BJ (cell line): ENCODE data around the gene CRISPLD2. TPM values are rescaled to one million over a fixed set of nuclear protein-coding genes. Genes with fewer than 3 reads are reported as not detected.

ENCODE experiments used
- CTCF ChIA-PET: fragments of 350-600 bp; formaldehyde crosslinking; extraction: SDS; loops from one replicate; lab custom pipeline; 2021; ENCODE audit warnings: antibody characterized with exemption, inconsistent platforms; lab: Yijun Ruan, JAX
- POLR2A ChIA-PET: fragments of 300-600 bp; sonication (Branson Sonifier 250); formaldehyde crosslinking; extraction: SDS; loops from one replicate; lab custom pipeline; 2021; ENCODE audit warnings: antibody characterized with exemption; lab: Charles Lee
- DNase-seq: peaks from one replicate; pipeline ENCODE4 v3.0.0-alpha.2; 2011; ENCODE audit warnings: low read depth
- H3K27me3 ChIP-seq: 2 replicates; pipeline ENCODE4 v1.6.0; 2011; ENCODE audit warnings: low read length; ENCODE audit not compliant: control insufficient read depth, insufficient read depth
- H3K36me3 ChIP-seq: 2 replicates; pipeline ENCODE4 v1.5.1; 2011; ENCODE audit warnings: low read length; ENCODE audit not compliant: control insufficient read depth, insufficient read depth
- H3K4me3 ChIP-seq: 2 replicates; pipeline ENCODE4 v1.5.1; 2011; ENCODE audit warnings: low read depth, mild to moderate bottlenecking, control low read depth, low read length
- polyA plus RNA-seq: library from polyadenylated mRNA; depleted of rRNA; stranded (reverse); fragments of >200 nt; gene quantifications from 2 replicates; pipeline ENCODE4 v1.2.3, GENCODE V29; 2011
- TF ChIP-seq, protein P1 (sequence below): IDR thresholded peaks from 2 replicates; pipeline ENCODE4 v1.5.1; 2011; ENCODE audit warnings: low read depth, mild to moderate bottlenecking, control low read depth, inconsistent platforms, low read length, moderate library complexity; ENCODE audit not compliant: insufficient read depth

The CRISPLD2 gene
- polyA plus RNA-seq, 1 experiment = 183 TPM

DNA sequence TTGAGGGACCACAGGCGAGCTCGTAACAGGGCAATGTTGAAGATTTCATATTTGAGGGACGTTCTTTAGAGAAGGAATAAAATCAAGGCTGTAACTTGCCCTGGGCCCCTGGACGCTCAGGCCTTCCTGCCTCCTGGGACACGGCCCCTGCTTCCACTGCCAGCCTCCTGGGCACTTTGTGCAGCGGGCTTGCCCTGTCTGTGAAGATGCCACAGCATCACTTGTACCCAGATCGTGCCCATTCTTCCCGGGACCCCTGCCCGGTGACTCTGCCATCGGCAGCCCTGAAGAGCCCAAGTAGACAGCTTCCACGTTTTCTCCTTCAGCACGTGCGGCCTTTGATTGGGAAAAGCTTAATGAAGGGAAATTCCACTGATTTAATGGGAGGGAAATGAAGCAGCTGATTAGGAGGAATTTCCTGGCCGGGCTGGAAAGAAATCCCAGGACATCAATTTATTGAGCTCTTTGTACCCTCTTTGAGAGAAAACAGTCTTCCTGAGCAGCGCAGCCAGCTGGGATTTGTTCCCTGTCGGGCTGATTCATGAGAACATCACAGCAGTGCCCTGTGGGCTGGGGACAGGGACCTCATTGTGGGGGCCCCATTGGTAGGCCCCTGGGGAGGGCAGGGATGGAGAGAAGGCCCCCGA is 71.5 kb downstream of the CRISPLD2 start:
- Histone ChIP-seq H3K4me3 (no peak overlapping the region), H3K36me3 (peaks cover 22% of the 10 kb centered on the region), H3K27me3 (no peaks in the 10 kb centered on the region)
- ChIA-PET CTCF (no interaction called here), POLR2A (no interaction called here)
- TF ChIP-seq, protein P1, sequence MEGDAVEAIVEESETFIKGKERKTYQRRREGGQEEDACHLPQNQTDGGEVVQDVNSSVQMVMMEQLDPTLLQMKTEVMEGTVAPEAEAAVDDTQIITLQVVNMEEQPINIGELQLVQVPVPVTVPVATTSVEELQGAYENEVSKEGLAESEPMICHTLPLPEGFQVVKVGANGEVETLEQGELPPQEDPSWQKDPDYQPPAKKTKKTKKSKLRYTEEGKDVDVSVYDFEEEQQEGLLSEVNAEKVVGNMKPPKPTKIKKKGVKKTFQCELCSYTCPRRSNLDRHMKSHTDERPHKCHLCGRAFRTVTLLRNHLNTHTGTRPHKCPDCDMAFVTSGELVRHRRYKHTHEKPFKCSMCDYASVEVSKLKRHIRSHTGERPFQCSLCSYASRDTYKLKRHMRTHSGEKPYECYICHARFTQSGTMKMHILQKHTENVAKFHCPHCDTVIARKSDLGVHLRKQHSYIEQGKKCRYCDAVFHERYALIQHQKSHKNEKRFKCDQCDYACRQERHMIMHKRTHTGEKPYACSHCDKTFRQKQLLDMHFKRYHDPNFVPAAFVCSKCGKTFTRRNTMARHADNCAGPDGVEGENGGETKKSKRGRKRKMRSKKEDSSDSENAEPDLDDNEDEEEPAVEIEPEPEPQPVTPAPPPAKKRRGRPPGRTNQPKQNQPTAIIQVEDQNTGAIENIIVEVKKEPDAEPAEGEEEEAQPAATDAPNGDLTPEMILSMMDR = no peak
- no peak for DNase-seq

GRCh38 chr16:84892097-84892496 is 72.3 kb downstream of the CRISPLD2 start:
- Histone ChIP-seq H3K4me3 (no peak overlapping the region), H3K27me3 (no peaks in the 10 kb centered on the region), H3K36me3 (peaks cover 20% of the 10 kb centered on the region)
- CTCF ChIA-PET = no interaction called here
- POLR2A ChIA-PET = no interaction called here
- no peak for DNase-seq
- TF ChIP-seq, protein P1 = no peak

DNA sequence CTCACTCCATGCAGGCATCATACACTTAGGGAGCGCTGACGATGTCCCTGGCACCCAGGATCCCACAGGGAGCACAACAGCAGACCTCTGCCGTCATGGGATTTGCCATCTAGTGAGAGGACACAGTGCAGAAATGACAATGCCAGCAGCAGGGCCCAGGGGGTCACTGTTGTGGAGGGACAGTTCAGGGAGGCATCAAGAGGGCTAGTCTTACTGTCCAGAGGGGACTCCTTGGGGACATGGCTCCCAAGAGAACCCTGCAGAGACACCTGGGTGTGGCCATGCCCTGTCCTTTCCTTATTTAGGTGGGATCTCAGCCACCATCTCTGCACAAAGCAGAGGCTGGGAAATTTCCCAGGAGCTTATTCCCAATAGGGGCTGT is 73.7 kb downstream of the CRISPLD2 start:
- TF ChIP-seq, protein P1 = no peak
- Histone ChIP-seq H3K4me3 (no peak overlapping the region), H3K27me3 (no peaks in the 10 kb centered on the region), H3K36me3 (peaks cover 16% of the 10 kb centered on the region)
- ChIA-PET CTCF (interaction anchor here (1.0 kb wide), 1 partner anchor 20 kb away, joined by 3 read pairs; no protein-coding TSS in a partner anchor), POLR2A (no interaction called here)
- no peak for DNase-seq

GRCh38 chr16:84893849-84894599 is 74.2 kb downstream of the CRISPLD2 start:
- no peak overlapping the region for H3K4me3 ChIP-seq
- TF ChIP-seq, protein P1 = no peak
- CTCF ChIA-PET = interaction anchor here (1.0 to 1.1 kb wide), 2 partner anchors 16 to 19 kb away, joined by 3 read pairs; no protein-coding TSS in a partner anchor
- no peaks in the 10 kb centered on the region for H3K27me3 ChIP-seq
- no peak for DNase-seq
- POLR2A ChIA-PET = no interaction called here
- peaks cover 17% of the 10 kb centered on the region for H3K36me3 ChIP-seq

- Histone ChIP-seq H3K27me3 (no peaks in the 10 kb centered on the region), H3K36me3 (peaks cover 17% of the 10 kb centered on the region), H3K4me3 (no peak overlapping the region)
- TF ChIP-seq, protein P1 = no peak
- ChIA-PET CTCF (interaction anchor here (1.1 kb wide), 1 partner anchor 15 kb away, joined by 3 read pairs; no protein-coding TSS in a partner anchor), POLR2A (no interaction called here)
- no peak for DNase-seq
These were observed 75.2 kb downstream of the CRISPLD2 start for GRCh38 chr16:84895016-84895415.
